NCI-H2081 (cell line): ENCODE measurements around the gene NUMB.
A peak's percentile ranks its signal among the peaks of the same experiment; 100 is the strongest.

Experiments
- DNase-seq, 2 experiments: peaks; one replicate each; lab custom pipeline; 2025; lab: John Stamatoyannopoulos, UW

The NUMB gene

DNA sequence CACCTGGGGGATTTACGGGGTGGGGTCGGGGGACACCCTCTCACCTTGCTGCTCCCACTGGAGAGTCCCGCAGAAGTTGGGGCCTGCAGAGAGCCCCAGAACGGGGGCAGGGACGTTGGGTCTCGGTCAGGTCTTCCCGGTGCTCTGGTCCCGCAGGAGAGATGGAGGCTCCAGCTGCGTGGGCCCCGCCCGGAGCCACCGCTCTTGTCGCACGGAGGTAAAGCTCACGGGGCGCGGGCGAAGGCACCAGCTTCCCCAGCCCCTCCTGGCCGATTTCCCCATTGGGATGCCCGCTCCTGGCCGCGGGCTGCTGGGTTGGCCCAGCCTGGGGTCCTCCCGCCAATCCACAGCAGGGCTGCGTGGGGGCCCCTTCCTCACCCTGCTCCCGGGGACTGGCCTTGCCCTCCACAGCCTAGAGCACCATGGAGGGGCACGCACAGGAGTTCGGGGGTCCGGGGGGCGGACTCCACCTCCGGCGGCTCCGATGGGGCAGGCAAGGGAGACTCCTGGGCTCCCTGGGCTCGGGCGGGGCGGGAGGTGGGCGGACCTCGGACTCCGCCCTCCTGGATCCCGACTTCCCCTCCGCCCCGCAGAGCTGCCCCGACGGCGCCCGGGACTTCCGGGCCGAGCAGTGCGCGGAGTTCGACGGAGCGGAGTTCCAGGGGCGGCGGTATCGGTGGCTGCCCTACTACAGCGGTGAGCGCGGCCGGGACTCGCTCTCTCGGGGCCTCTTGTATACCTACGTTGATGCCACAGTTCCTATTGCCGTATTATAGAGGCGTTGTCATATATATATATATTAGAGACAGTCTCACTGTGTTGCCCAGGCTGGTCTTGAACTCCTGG, 212.6 kb downstream of the NUMB start:
- peak; percentile 31 to 52 for DNase-seq

DNA sequence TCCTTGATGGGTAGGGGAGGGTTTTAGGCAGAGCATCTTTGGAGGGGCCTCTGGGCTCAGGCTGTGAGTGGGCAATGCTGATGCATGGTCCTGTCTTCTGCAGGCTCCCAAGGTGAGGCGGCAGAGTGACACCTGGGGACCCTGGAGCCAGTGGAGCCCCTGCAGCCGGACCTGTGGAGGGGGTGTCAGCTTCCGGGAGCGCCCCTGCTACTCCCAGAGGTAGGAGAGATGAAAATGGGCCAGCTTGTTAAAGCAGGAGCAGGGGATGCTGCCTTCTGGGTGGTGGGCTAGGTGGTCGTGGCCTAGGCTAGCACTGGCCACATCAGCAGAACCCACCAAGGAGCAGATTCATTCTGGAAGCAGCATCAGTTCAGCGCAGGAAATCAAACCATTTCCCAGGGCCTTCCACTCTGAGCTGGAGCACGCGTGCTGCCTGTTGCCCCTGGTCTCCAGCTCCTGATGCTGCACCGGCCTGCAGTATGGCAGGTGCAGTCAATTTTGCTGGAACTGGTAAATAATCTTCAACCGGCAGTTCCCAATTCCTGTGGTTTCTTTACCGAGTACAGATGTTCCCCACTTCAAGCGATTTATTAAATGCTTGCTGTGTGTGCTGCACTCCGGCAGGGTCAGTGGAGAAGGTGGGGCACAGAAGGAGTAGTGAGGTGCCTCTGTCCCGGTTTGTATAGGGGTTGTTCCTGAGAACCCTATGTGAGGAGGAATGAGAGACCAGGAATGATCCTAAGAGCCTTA, 213.6 kb downstream of the NUMB start:
- no peak for DNase-seq

DNA sequence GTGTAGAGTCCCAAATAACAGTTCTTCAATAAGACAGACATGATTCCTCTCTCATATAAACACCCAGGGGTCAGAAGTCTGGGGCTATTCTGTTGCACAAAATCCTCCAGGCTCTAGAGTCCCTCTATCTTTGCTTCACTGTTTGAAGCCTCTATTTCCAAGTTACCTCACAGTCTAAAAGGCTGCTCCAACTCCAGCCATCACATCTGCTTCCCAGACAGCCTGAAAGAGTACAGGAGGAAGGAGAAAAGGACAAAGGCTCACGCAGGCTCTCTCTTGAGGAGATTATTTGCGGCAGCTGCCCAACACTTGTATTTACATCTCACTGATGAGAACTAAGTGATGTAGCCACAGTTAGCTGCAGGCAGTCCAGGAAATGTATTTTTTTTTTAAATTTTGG, 214.6 kb downstream of the NUMB start:
- no peak for DNase-seq

DNA sequence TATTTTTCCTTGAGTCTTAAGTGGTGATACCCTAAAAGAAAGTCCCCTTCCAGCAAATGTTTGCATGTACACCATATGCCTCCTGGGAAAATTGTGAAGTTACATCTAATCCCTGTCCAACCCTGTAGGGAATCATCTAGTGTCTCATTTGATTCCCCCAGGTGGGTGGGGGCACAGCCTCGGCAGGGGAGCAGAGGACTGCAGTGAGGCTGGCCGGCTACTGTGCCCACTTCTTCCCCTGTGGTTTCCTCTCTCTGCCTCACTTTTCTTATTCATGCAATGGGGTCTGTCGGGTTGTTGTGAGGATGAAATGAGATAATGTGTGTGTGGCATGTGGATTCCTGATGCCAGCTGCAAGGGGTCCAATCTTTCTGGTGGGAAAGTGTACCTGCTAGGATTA, 215.0 kb downstream of the NUMB start:
- DNase-seq, result no peak

DNA sequence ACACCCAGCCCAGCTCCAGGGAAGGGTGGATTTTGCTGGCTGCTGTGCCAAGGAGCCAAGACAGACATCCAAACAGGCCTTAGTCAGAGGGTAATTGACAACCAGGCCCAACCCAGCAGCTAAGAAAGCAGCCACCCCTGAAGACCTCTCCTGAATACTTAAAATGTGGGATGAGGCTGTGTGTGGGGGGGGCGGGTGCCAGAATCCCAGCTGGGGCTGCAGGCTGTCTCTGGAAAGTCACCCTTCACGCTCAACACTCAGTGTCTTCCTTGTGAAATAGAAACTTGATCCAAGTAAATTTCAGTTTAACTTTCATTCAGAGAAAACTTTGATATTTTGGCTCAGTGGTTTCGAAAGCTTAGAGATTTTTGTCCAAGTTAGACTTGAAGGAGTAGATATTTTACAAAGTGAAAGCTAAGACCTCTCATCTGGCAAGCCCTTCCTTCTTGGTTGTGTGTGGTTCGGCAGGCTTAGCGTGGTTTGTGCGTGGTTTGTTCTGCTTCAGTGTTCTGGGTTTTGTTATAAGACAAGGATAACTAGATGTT, 215.9 kb downstream of the NUMB start:
- DNase-seq, result no peak

DNA sequence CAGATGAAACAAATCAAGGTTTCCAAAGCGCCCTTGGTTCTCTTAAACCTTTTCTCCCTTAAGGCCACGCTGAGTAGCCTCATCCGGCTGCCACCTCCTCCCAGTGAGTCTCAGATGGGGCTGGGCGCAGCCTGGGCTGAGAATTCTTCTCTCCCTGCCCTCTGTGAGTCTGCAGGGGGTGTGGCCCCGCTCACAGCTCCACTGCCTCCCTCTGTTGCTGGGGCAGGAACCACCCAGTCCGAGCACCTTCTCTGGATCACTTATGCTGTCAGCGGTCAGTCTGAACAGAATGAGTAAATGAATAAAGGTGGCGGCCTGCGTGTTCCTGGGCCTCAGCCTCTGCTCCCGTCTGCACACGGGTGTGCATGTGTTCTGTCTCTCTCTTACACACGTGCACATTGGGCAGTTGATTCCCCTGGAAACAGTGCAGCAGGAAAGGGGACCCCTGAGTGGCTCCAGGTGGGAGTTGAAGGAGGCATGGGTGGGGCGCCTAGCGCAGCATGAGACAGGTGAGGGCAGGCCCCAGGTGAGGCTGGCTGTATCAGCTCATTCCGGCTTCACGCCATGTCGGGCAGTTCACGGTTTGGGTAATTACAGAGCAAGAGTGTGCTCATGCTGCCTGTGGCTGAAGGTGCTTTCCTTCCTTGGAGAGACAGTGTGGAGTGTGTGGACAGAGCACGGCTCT, 216.7 kb downstream of the NUMB start:
- no peak for DNase-seq

DNA sequence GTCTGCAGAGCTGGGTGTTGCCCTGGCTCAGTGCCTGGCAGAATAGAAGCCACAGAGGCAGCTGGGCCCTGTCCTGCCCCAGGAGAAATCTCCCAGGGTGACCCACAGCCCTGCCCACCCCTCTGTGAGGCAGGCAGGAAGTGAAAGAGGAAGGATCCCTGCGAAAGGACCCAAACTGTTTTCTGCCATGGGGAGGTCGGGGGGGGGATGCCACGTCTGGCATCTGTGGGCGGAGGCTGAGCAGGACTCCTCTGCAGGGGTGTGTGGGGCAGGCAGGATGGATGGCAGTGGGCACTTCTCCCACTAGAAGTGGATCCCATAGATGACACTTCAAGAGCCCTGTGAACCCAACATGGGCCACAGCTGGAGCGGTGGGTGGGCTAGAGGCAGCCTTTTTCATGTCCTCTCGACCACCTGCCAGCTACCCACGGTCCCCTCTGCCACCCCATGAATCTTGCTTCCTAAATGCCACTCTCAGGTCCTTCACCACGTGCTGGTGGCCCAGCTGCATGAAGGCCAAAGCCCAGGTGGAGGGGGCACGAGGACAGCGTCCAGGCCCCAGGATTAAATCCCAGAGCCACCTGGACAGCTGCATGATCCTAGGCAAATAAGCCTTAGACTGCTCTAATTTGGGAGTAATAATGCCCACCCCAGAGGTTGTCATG, 217.4 kb downstream of the NUMB start:
- no peak for DNase-seq

DNA sequence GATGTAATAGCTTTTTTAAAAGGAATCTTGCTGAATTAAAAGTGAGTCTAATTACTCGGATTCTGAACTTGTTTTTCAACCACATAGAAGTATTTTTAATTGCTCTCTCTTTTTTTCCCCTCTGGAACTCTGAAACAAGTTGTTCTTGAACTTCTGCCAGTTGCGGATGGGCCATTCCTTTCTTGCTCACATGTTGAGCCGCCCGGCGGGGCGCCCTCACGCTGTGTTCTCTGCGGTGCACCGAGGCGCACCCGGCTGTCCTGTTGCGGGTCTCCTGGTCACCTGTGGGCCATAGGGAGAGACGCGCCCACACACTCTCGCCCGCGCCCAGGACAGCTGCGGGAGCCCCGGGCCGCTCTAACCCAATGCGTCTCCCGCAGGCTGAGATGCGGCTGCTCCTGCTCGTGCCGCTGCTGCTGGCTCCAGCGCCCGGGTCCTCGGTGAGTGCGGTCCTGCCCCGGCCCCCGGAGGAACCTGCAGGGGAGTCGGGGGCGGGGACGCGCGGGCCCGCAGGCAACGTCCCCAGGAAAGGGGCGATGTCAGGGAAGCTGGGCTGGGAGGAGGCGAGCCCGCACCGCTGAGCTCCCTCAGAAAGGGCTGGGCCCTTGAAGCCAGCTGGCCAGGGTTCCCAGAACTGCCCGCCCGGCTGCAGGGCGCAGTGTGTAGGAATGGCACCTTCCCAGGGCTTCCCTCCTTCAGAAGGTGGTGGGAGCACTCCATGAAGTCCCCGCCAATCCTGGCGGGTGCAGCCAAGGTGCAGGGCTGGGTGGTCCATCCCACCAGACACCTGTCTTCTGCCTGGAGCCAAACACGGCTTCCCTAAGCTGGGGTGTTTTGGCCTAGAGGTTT, 218.7 kb downstream of the NUMB start:
- DNase-seq, result no peak

DNA sequence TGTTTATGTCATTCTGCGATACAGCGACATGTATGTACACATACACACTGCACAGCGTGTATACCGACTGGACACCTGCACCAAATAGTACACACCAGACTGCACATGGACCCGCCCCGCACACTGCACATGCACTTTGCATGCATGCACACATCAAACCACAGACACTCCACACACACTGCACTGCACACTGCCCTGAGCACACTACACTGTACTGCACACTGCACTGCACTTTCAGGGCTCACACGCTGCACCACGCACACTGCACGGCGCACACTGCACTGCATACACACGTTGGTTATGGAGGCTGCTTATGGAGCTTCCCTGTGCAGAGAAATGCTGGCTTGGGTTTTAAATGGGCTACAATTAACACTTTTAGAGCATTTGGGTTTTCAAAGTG, 219.4 kb downstream of the NUMB start:
- no peak for DNase-seq

DNA sequence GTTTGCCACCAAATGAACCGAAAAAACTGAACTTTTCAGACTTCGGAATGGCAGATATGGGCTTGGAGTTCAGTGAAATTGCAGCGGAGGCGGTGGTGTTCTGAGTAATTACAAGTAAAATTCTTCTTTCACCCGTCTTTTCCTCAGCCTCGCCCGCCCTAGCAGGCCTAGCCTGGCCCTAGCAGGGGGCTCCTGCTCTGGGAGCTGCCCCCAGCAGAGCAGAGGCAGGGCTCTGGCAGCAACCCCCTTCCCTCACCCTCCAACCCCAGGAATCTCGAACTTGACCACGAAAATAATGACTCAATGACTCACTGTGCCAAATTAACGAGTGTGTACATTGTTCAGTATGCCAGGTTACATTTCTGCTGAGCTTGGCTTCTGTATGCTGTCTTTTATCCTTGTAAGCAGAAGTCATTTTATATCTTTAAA, 219.9 kb downstream of the NUMB start:
- DNase-seq, result no peak

DNA sequence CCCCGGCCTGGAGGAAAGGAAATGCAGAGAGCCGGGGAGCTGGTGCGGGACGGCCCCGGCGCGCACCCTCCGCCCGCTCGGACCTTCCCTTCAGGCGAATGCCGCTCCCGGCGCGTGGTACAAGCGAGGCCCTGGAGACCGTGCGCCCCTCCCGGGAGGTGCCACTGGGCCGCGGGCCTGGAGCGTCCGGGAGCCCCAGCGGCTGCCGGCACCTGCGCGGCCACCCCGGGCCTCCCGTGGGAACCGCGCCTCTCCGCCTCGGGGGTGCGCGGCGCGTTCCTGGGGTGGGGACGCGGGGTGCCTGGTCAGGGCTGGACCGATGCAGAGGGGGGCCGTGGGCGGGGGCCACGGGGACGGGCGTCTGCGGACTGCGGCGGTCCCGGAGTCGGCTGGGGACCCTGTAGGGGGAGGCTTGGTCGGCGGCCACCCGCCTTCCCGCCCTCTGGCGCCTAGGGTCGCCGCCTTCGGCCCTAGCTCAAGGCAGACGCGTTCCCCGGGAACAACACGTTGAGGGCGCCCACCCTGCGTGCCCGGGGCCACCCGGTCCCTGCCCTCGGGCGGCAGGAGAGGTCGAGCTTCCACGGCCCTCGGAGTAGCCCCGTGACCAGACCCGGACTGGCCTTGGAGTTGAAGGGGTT, 220.4 kb downstream of the NUMB start:
- DNase-seq, result no peak

DNA sequence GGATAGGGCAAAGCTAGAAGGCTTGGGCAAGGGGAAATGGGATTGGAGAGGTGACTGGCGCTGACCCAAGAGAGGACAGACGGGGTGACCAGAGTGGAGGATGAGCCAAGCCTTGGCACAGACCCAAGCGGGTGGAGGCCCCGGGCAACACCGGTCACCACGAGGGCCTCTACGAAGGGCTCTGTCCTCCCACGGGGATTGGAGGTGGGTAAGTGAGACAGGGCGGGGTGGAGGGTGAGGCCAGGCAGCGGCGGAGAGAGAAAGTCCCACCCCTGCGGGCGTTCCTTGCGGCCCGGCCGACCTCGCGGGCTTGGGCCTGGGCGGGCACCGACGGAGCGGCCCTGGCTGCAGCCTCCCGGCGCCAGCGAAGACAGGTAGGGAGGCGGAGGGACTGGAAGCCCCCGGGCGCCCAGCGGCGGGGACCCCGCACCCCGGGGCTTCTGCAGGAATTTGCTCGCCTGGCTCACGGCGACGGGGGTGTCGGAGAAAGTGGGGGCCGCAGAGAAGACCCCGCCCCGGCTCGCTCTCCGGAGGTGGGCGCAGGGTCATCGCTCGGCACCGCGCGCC, 221.0 kb downstream of the NUMB start, which contains the start of gene PAPLN:
TSS of gene PAPLN (plus strand) at position 288 of the 567 bp plus-strand sequence. CDS start 2,273 bp downstream, outside the sequence.
- DNase-seq, result no peak

DNA sequence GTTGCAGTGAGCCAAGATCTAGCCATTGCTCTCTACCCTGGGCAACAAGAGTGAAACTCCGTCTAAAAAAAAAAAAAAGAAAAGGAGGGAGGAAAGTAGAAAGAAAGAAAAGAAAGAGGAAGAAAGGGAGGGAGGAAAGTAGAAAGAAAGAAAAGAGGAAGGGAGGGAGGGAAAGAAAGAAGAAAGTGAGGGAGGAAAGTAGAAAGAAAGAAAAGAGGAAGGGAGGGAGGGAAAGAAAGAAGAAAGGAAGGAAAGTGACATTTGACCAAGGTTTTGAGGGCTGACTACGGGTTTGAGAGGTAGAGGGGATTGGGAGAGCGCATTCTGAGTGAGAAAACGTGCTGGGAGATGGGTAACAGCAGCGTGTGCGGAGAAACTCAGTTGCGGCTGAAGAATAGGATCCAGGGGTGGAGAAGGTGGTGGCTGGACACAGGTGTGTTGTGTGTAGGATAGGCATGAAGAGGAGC, 221.6 kb downstream of the NUMB start:
- DNase-seq, result no peak

DNA sequence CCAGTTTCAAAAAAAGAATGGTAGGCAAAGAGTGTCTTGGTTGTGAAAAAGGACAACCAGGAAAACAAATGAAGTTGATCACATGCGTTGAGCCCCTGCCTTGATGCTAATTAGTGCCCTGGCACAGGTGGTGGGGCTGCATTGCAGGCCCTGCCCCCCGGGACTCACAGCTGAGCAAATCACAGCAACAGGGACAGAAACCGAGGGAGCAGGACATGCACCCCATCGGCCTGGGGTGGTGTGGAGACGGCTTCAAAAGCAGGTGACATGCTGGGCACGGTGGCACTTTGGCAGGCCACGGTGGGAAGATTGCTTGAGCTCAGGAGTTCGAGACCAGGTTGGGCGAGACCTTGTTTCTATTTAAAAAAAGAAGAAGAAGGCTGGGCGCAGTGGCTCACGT, 222.2 kb downstream of the NUMB start:
- DNase-seq, result no peak

DNA sequence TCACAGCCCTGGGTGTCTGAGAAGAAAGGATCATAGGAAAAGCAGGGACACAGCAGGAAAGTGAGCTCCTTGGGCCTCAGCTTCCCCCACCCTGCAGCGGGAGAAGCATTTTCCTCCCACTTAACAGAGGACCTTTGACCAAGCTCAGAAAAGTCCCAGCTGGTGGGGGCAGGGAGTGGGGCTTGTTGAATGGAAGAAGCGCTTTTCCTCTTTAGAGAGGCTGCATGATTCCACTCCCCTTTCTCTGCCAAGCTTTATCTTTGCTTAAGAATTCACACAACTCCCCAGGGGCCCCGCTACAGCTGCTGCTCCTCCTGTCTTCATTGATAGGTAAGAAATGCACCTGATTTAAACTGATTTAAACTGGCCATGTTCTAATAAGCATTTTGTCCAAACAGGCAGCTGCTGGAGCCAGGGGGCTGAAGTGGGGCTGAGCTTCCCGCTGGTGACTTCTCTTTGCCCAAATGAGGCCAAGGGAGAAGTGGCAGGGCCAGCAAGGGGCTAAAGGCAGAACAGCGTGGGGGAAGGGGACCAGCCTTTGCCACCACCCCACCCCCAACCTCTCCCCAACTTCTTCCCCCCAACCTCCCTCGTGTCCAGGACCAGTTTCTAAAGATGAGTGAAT, 222.7 kb downstream of the NUMB start:
- no peak for DNase-seq

DNA sequence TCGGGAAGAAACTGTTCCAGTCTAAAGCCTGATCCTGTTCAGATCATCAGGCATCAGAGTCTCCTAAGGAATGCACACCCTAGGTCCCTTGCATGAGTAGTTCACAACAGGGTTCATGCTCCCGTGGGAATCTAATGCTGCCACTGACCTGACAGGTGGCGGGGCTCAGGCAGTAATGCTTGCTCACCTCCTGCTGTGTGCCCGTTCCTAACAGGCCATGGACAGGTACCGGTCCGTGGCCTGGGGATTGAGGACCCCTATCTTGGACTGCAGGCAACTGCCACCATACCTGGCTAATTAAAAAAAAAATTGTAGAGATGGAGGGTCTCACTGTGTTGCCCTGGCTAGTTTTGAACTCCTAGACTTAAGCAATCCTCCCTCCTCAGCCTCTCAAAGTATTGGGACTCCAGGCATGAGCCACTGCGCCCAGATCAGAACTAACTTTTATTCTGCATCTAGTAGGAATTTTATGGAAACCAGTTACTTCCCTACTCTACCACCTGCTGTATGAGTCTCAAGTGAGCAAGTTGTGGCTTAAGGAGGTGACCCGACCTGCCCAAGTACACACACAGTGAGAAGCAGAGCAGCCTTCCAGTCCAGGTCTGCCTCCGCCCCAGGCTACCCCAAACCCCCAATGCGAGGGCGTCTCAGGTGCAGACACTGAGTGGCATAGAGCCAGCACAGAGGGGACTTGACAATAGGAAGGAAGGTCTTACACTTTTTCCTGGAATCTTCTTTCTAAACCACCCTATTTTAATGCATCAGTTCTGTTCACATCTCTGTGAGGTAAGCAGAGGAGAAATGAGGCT, 223.6 kb downstream of the NUMB start:
- DNase-seq, result no peak

DNA sequence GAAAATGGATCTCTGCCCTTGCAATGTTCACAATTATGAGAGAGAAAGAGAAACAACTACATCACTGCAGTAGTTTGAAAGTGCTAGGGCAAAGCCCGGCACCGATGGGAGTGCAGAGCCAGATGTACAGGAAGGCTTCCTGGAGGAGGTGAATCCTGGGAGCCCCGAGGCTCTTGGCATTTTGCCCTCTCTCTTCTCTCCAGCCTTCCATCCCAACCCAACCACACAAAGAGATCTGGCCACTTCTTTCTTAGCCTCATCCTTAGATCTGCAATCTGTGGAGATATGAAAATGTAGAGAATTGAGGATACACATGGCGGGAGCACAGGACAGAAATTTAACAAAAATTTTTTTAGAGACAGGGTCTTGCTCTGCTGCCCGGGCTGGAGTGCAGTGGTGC, 224.3 kb downstream of the NUMB start:
- DNase-seq, result no peak

DNA sequence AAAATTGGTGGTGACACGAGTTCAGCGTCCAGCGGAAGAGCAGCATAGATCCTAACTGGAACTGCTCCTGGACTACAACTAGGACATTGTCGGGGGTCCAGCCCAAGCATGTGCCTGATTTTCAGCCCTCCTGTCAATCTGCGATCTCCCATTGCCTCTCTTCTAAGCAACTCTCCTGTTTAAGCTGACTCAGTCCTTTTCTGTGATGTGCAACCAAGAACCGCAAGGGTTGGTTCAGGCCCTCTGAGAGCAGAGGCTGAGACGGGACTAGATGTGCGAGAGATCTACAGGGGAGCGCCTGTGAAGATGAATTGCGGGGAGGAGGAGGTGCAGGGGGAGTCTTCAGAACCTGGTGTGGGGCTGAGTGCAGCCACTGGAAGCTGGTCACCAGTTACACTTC, 224.8 kb downstream of the NUMB start:
- no peak for DNase-seq

DNA sequence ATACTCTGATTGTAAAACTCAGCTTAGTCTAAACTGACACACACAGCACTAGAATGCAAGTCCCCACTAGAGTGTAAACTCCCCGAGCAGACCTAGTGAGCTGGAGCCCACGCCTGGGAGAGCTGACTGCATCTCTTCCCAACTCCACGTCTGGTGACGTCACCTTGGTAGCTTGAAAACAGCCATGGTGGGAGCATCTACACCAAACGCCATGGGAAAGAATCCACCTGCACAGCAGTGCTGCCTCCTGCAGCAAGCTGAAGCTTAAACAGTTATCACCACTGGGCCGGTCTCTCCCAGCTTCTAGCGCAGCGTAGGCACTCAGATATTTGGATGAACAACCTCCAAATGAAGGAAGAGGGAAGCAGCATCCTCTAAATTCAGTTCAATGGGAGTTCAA, 225.4 kb downstream of the NUMB start:
- DNase-seq, result no peak
